DND-41 (cell line): ENCODE measurements around the gene TCF12.

Experiments
- ATAC-seq: fragments of 200-7000 bp; cut with Tn5 transposase; 3 replicates; pipeline ENCODE4 v1.9.1; 2021; ENCODE audit warnings: low read depth; ENCODE audit not compliant: insufficient read depth
- DNase-seq: peaks from one replicate; pipeline ENCODE4 v3.0.0-alpha.2; 2020
- H2AFZ ChIP-seq: 2 replicates; pipeline ENCODE4 v1.6.0; 2012; ENCODE audit warnings: low read depth, low read length
- H3K27ac ChIP-seq: 2 replicates; pipeline ENCODE4 v1.5.1; 2012; ENCODE audit warnings: low read length, inconsistent platforms
- H3K27me3 ChIP-seq: fragments of 200-600 bp; sonication (generic); 2 replicates; pipeline ENCODE4 v1.6.0; 2012; ENCODE audit warnings: low read length, mild to moderate bottlenecking, inconsistent platforms; ENCODE audit not compliant: insufficient read depth, poor library complexity
- H3K36me3 ChIP-seq: 2 replicates; pipeline ENCODE4 v1.5.1; 2012; ENCODE audit warnings: low read length, inconsistent platforms; ENCODE audit not compliant: insufficient read depth
- H3K4me1 ChIP-seq: 2 replicates; pipeline ENCODE4 v1.5.1; 2012; ENCODE audit warnings: mild to moderate bottlenecking, low read length; ENCODE audit not compliant: insufficient read depth
- H3K4me2 ChIP-seq: 2 replicates; pipeline ENCODE4 v1.6.0; 2012; ENCODE audit warnings: mild to moderate bottlenecking, moderate library complexity, low read length, inconsistent platforms; ENCODE audit not compliant: insufficient read depth
- H3K4me3 ChIP-seq, 2 experiments: fragments of 200-600 bp in 1 of 2; shearing (Covaris generic) in 1 of 2; 2 replicates each; pipeline ENCODE4 v1.5.1; 2012 to 2016; ENCODE audit warnings: inconsistent platforms in 2 of 2, low read length in 2 of 2, mild to moderate bottlenecking in 2 of 2, low read depth in 1 of 2, moderate library complexity in 1 of 2
- H3K79me2 ChIP-seq: 2 replicates; pipeline ENCODE4 v1.6.0; 2012; ENCODE audit warnings: low read length, inconsistent platforms; ENCODE audit not compliant: insufficient read depth
- H3K9ac ChIP-seq: 2 replicates; pipeline ENCODE4 v1.6.0; 2012; ENCODE audit warnings: low read depth, mild to moderate bottlenecking, inconsistent platforms, low read length, moderate library complexity
- H3K9me3 ChIP-seq: 2 replicates; pipeline ENCODE4 v1.5.1; 2012; ENCODE audit warnings: low read length, moderate library complexity, mild to moderate bottlenecking, inconsistent platforms; ENCODE audit not compliant: insufficient read depth, severe bottlenecking
- H4K20me1 ChIP-seq: 2 replicates; pipeline ENCODE4 v1.6.0; 2012; ENCODE audit warnings: low read length; ENCODE audit not compliant: insufficient read depth
- CTCF ChIP-seq: IDR thresholded peaks from 2 replicates; pipeline ENCODE4 v1.5.1; 2012; ENCODE audit warnings: borderline replicate concordance, low read length, moderate library complexity, mild to moderate bottlenecking; ENCODE audit not compliant: poor library complexity, severe bottlenecking; ENCODE audit errors: extremely low read depth
- EZH2 ChIP-seq: IDR thresholded peaks from 3 replicates; pipeline ENCODE4 v1.6.1; 2012; ENCODE audit warnings: borderline replicate concordance, low read depth, mild to moderate bottlenecking, moderate library complexity, low read length, inconsistent platforms; ENCODE audit not compliant: severe bottlenecking

The TCF12 gene

GRCh38 chr15:56981160-56981559, 62.7 kb downstream of the TCF12 start:
- Histone ChIP-seq H3K4me1 (peaks cover 5% of the 10 kb centered on the region), H3K27me3 (no peaks in the 10 kb centered on the region), H3K9ac (no peak overlapping the region), H3K79me2 (peaks cover 100% of the 10 kb centered on the region), H2AFZ (no peak overlapping the region), H4K20me1 (peaks cover 47% of the 10 kb centered on the region; the same call in 1 of the 2 replicates), H3K27ac (no peak overlapping the region), H3K4me3 (no peak overlapping the region), H3K4me2 (no peak overlapping the region), H3K9me3 (no peaks in the 10 kb centered on the region), H3K36me3 (no peaks in the 10 kb centered on the region)
- DNase-seq (no peak), ATAC-seq (peak; percentile 35; the same call in 1 of the 3 replicates)
- no peak for TF ChIP-seq CTCF
- TF ChIP-seq EZH2: no peak

DNA sequence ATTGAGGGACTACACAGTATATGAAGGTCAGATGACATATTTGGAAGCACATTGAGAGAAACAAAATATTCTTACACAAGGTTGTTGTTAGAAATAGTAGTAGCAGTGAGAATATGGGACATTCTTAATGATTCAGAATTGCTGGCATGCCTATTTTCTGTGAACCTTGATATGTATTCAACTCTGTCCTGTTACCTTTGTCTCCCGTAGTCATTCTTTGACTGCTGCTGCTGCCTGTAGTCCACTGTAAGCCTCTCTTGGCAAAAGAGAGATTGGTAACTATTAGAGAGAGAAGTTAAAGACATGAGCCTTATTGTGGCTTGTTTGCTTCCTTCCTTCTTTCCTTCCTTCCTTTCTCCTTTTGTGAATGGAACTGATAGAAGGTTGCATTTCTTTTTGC, 64.5 kb downstream of the TCF12 start:
- no peaks in the 10 kb centered on the region for H3K36me3 ChIP-seq
- no peak for ATAC-seq
- DNase-seq: no peak
- peaks cover 100% of the 10 kb centered on the region for H3K79me2 ChIP-seq
- no peak overlapping the region for H3K9ac ChIP-seq
- no peaks in the 10 kb centered on the region for H3K27me3 ChIP-seq
- TF ChIP-seq CTCF: no peak
- TF ChIP-seq EZH2: no peak
- H2AFZ ChIP-seq: no peak overlapping the region
- H3K4me3 ChIP-seq: no peak overlapping the region
- no peak overlapping the region for H3K4me2 ChIP-seq
- peaks cover 47% of the 10 kb centered on the region; the same call in 1 of the 2 replicates for H4K20me1 ChIP-seq
- H3K27ac ChIP-seq: no peak overlapping the region; the same call in 1 of the 2 replicates
- H3K4me1 ChIP-seq: peaks cover 13% of the 10 kb centered on the region
- no peaks in the 10 kb centered on the region for H3K9me3 ChIP-seq

GRCh38 chr15:56984681-56985481, 66.4 kb downstream of the TCF12 start:
- H2AFZ ChIP-seq: no peak overlapping the region
- H3K27me3 ChIP-seq: no peaks in the 10 kb centered on the region
- peaks cover 18% of the 10 kb centered on the region for H3K4me1 ChIP-seq
- no peak overlapping the region for H3K9ac ChIP-seq
- no peaks in the 10 kb centered on the region for H3K36me3 ChIP-seq
- no peak overlapping the region for H3K4me3 ChIP-seq
- no peak overlapping the region for H3K27ac ChIP-seq
- DNase-seq (no peak), ATAC-seq (no peak)
- H4K20me1 ChIP-seq: peaks cover 53% of the 10 kb centered on the region; the same call in 1 of the 2 replicates
- no peak overlapping the region for H3K4me2 ChIP-seq
- H3K79me2 ChIP-seq: peaks cover 100% of the 10 kb centered on the region
- TF ChIP-seq EZH2: no peak
- no peak for TF ChIP-seq CTCF
- no peaks in the 10 kb centered on the region for H3K9me3 ChIP-seq
